Naive thymus-derived CD8-positive, alpha-beta T cell (primary cell): Measurements from ENCODE around the gene KLF13. TPM values are rescaled to one million over a fixed set of nuclear protein-coding genes. Genes with fewer than 3 reads are reported as not detected.

Experiments
- ATAC-seq, 2 donors: fragments of 150-1000 bp; cut with Tn5 transposase in 1 of 2; sonication (Bioruptor Pico), chemical (Tn5 transposase) in 1 of 2; 1 replicate in 1 of 2; 2 replicates in 1 of 2; pipeline ENCODE4 v1.10.0; 2021; ENCODE audit warnings: mild to moderate bottlenecking in 2 of 2, moderate library complexity in 2 of 2
- POLR2A ChIA-PET: fragments of 350-600 bp; sonication (Branson Sonifier 250); formaldehyde crosslinking; loops from one replicate; lab custom pipeline; 2021; ENCODE audit warnings: antibody characterized with exemption; lab: Charles Lee
- DNase-seq, 10 donors: peaks; one replicate each; pipeline versions ENCODE4 v3.0.0 to v3.0.0-alpha.2; 2020 to 2022
- H3K27ac Mint-ChIP-seq, 10 donors: one replicate each; pipeline ENCODE4 v1.8.0; 2020 to 2022; ENCODE audit warnings: mild to moderate bottlenecking in 10 of 10, mixed read lengths in 10 of 10, moderate library complexity in 4 of 10, inconsistent platforms in 1 of 10
- H3K27me3 Mint-ChIP-seq, 5 donors: one replicate each; pipeline ENCODE4 v1.8.0; 2021 to 2022; ENCODE audit warnings: mixed read lengths in 5 of 5
- H3K36me3 Mint-ChIP-seq, 3 donors: one replicate each; pipeline ENCODE4 v1.8.0; 2020 to 2022; ENCODE audit warnings: mixed read lengths in 3 of 3, mild to moderate bottlenecking in 2 of 3, inconsistent platforms in 1 of 3
- H3K4me1 Mint-ChIP-seq, 4 donors: one replicate each; pipeline ENCODE4 v1.8.0; 2021 to 2022; ENCODE audit warnings: mixed read lengths in 4 of 4
- H3K4me3 Mint-ChIP-seq, 10 donors: one replicate each; pipeline ENCODE4 v1.8.0; 2020 to 2022; ENCODE audit warnings: mild to moderate bottlenecking in 10 of 10, mixed read lengths in 10 of 10, moderate library complexity in 6 of 10, inconsistent platforms in 1 of 10
- H3K9me3 Mint-ChIP-seq, 9 donors: one replicate each; pipeline ENCODE4 v1.8.0; 2020 to 2022; ENCODE audit warnings: mixed read lengths in 9 of 9, mild to moderate bottlenecking in 3 of 9, inconsistent platforms in 1 of 9, moderate library complexity in 1 of 9
- polyA plus RNA-seq, 3 donors: library from polyadenylated mRNA; unstranded; fragments of 300-500 nt; fragmentation: Illumina TruSeq; gene quantifications; one replicate each; pipeline ENCODE4 v1.2.3, GENCODE V29; 2021
- total RNA-seq, 8 experiments: library from RNA in 2 of 8; stranded (reverse) in 2 of 8; gene quantifications; one replicate each; pipeline ENCODE4 v1.2.3 and lab custom pipeline; 2021 to 2026

KLF13 gene
- total and polyA plus RNA-seq, 5 experiments from 2014 or later: 70.1 to 244 (median 102) TPM

DNA sequence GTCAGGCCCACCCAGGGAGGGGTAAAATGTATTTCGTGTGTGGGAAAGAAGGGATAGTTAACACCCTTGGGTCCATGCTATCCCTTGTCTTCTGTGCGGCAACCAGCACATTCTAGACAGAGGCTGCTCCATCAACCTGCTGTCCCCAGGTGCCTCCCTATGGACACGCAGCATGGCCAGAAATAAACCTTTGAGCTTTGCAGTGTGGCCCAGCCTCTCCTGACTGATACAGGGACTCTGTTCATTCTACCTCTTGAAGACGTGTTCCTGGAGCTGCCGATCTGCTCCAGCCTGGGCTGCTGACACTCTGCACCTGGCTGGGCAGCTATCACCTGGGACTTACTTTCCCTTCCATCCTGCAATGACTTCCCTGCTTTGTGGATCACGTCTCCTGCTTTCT is 4.1 kb upstream of the KLF13 start:
- no peak for DNase-seq
- Mint-ChIP-seq H3K36me3 (no peaks in the 10 kb centered on the region), H3K4me3 (peak overlapping the region in 1 of 10 donors; percentile 20), H3K4me1 (peaks cover 31 to 61% (median 59%) of the 10 kb centered on the region in 4 donors), H3K27me3 (no peaks in the 10 kb centered on the region), H3K9me3 (no peaks in the 10 kb centered on the region), H3K27ac (peak overlapping the region in 9 of 10 donors; percentile 10 to 91 (median 75))
- POLR2A ChIA-PET: interaction anchor here (0.8 to 14.7 kb wide), 4 partner anchors 13 to 107 kb away, joined by 3 to 915 read pairs (median 114); no protein-coding TSS in a partner anchor
- no peak for ATAC-seq

DNA sequence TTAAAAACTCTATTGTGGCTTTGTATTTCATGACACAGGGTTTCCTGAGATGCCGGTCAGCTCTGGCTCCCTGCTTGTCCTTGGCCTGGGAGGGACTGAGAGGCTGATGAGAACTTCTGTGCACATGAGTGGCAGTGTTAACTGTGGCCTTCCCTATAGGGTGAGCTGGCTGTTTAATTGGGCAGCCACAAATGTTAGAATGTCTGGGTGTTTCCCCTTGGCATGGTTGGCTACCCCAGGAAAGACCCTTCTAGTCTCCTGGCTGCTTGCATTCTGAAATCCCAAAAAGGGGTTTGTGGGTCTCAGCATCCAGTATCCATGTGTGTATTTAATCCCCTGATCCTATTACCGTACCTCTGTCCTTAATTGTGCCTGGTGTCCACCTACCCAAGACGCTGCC is 3.0 kb upstream of the KLF13 start:
- Mint-ChIP-seq H3K4me3 (peak overlapping the region in 1 of 10 donors; percentile 24), H3K4me1 (peaks cover 30 to 60% (median 57%) of the 10 kb centered on the region in 4 donors), H3K27ac (peak overlapping the region in 8 of 10 donors; percentile 35 to 97 (median 93)), H3K36me3 (peaks cover 0 to 3% (median 3%) of the 10 kb centered on the region in 3 donors), H3K27me3 (no peaks in the 10 kb centered on the region), H3K9me3 (peaks cover 0 to 2% (median 0%) of the 10 kb centered on the region in 9 donors)
- POLR2A ChIA-PET: interaction anchor here (3.1 to 14.7 kb wide), 4 partner anchors 14 to 117 kb away, joined by 11 to 915 read pairs (median 114); no protein-coding TSS in a partner anchor
- DNase-seq: no peak
- no peak for ATAC-seq

DNA sequence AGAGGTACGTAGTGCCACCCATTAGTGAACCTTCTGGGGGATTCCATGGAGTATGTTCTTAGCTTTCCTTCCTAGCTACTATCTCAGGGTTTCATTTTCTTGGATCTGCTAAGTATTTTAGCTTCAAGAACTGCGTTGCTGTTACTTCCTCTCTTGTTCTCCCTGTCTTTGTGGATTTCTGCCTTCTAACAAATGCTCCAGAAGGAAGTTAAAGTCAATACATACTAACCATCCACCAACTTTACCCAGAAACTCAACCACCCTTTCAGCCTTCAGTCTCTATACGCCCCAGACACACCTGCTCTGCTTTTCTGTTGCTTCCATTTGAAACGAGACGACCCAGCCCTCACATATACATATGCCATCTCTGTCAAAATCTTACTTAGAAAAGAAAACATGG is 2.4 kb upstream of the KLF13 start:
- Mint-ChIP-seq H3K27ac (peak overlapping the region; percentile 80 to 97 (median 96)), H3K9me3 (peaks cover 0 to 2% (median 0%) of the 10 kb centered on the region in 9 donors), H3K4me3 (peak overlapping the region in 9 of 10 donors; percentile 8 to 94 (median 88)), H3K4me1 (peaks cover 32 to 66% (median 60%) of the 10 kb centered on the region in 4 donors), H3K27me3 (no peaks in the 10 kb centered on the region), H3K36me3 (peaks cover 0 to 6% (median 5%) of the 10 kb centered on the region in 3 donors)
- ATAC-seq (no peak), DNase-seq (no peak)
- POLR2A ChIA-PET: interaction anchor here (1.0 to 14.7 kb wide), 9 partner anchors 10 to 117 kb away, joined by 3 to 915 read pairs (median 48); no protein-coding TSS in a partner anchor

DNA sequence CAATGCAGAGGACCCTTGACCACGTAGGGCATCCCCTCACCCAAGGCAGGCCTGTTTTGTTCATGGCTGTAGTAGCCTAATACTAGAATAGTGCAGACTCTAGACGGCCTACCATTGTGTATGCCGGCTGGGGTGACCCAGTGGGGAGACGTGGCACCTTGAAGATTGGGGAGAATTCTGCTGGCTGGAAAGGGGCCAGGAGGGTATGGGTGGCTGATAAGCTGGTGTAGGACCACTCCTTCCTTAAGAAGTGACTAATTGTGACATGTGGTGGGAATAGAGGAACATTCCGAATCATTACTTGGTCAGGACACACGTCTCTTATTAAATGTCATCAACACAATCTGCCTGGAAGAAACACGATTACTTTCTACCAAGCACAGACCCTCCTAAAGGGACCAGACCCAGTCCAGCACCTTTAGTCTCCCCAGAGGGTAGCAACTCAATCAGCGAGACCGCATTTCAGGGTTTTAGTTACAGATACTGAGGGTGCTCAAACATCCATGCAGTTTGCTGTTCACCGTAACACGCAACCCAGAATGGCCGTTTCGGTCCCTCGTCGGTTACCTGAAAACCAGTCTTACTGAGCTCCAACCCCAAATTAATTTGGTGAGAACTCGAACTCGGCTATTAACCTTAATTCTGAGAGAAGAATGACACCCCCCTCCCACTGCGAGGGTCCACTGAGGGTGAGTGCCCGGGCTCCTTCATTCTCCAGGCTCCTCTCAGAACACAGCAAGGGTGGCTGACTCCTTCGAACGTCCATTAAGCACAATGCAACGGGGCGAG is 1.6 kb upstream of the KLF13 start:
- Mint-ChIP-seq H3K4me3 (peak overlapping the region; percentile 83 to 94 (median 88)), H3K27ac (peak overlapping the region; percentile 82 to 97 (median 96)), H3K27me3 (no peaks in the 10 kb centered on the region), H3K36me3 (peaks cover 0 to 8% (median 5%) of the 10 kb centered on the region in 3 donors), H3K9me3 (peaks cover 0 to 2% (median 0%) of the 10 kb centered on the region in 9 donors), H3K4me1 (peaks cover 30 to 68% (median 59%) of the 10 kb centered on the region in 4 donors)
- POLR2A ChIA-PET: interaction anchor here (1.0 to 14.7 kb wide), 18 partner anchors 11 to 311 kb away, joined by 3 to 915 read pairs (median 18); no protein-coding TSS in a partner anchor
- ATAC-seq: no peak
- DNase-seq: no peak

DNA sequence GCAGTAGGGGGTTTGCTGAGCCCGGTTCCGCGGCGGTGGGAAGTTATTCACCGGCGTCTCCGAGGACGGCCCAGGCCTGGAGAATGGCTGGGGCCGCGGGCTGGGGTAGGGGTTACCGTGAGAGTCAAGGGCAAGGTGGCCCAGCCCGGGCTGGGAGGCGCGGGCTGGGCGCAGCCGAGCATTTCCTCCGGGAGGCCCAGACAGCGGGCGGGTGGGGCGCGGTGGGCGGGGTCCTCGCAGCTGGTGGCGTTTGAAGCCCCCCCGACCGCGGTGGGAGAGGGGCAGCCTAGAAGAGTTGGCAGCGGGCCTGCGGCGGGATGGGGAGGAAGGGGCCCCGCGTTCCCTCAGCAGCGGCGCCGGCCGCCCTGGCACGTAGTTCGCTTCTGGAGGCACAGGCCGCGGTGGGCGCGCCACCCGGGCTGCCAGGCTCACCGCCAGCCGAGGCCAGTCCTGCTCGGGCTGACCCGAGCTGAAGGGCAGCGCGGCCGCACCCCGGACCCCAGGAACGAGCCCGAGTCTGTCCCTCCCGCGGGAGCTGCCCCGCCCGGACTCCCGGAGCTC is 960 bp upstream of the KLF13 start:
- Mint-ChIP-seq H3K4me3 (peak overlapping the region; percentile 83 to 94 (median 88)), H3K4me1 (peaks cover 30 to 70% (median 60%) of the 10 kb centered on the region in 4 donors), H3K27ac (peak overlapping the region; percentile 82 to 97 (median 96)), H3K36me3 (peaks cover 0 to 15% (median 5%) of the 10 kb centered on the region in 3 donors), H3K9me3 (peaks cover 0 to 2% (median 0%) of the 10 kb centered on the region in 9 donors), H3K27me3 (no peaks in the 10 kb centered on the region)
- DNase-seq (peak in 9 of 10 donors; percentile 61 to 88 (median 69)), ATAC-seq (peak; percentile 1 to 12)
- POLR2A ChIA-PET: interaction anchor here (0.7 to 14.7 kb wide), 27 partner anchors 11 to 700 kb away, joined by 3 to 915 read pairs (median 10); partner anchors contain the start of gene ARHGAP11B

GRCh38 chr15:31326875-31327668 is 437 bp downstream of the KLF13 start:
- Mint-ChIP-seq H3K4me1 (peaks cover 35 to 73% (median 65%) of the 10 kb centered on the region in 4 donors), H3K27me3 (no peaks in the 10 kb centered on the region), H3K36me3 (peaks cover 0 to 21% (median 5%) of the 10 kb centered on the region in 3 donors), H3K27ac (peak overlapping the region in 5 of 10 donors; percentile 29 to 73 (median 56)), H3K4me3 (peak overlapping the region in 8 of 10 donors; percentile 40 to 100 (median 63)), H3K9me3 (peaks cover 0 to 2% (median 0%) of the 10 kb centered on the region in 9 donors)
- DNase-seq: peak in 4 of 10 donors; percentile 68 to 86 (median 73)
- ATAC-seq: peak; percentile 29 to 33
- POLR2A ChIA-PET: interaction anchor here (0.6 to 14.7 kb wide), 31 partner anchors 13 to 701 kb away, joined by 3 to 915 read pairs (median 8); partner anchors contain the start of gene ARHGAP11B

DNA sequence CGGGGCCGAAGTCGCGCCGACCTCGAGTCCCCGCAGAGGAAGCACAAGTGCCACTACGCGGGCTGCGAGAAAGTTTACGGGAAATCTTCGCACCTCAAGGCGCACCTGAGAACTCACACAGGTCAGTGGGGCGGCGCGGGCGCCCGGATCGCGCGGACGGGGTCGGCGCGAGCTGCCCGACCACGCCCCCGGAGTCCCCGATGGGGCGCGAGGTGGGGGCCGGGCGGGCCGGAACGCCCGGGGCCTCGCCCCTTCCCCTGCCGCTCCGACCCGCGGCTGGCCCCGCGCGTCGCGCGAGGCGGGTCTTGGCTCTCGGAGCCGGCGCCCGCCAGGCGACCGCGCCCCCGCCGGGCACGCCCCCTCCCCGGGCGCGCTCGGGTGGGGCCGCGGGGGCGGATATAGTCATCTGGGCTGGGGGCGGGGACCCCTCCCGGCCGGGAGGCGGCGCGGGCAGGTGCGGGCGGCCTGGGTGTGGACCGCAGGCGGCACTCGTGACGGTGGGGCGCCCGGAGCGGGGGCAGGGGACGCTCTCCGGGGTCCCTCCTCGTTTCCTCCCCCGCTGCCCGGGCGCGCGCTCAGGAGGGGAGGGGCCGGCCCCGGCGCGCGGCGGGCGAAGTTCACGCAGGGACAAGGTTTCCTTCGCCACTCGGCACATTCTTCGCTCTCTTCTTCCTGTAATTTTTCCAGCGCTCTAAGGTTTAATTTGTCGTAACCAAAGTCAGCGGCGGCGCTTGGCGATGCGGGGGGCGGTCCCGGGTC is 1.2 kb downstream of the KLF13 start:
- H3K36me3 Mint-ChIP-seq: peaks cover 0 to 26% (median 5%) of the 10 kb centered on the region in 3 donors
- H3K27ac Mint-ChIP-seq: peak overlapping the region in 9 of 10 donors; percentile 87 to 100 (median 97)
- POLR2A ChIA-PET: interaction anchor here (1.0 to 14.7 kb wide), 12 partner anchors 25 to 160 kb away, joined by 3 to 915 read pairs (median 28); no protein-coding TSS in a partner anchor
- ATAC-seq (peak; percentile 7), DNase-seq (peak; percentile 74 to 92 (median 82))
- no peaks in the 10 kb centered on the region for H3K27me3 Mint-ChIP-seq
- H3K4me1 Mint-ChIP-seq: peaks cover 41 to 73% (median 66%) of the 10 kb centered on the region in 4 donors
- H3K4me3 Mint-ChIP-seq: peak overlapping the region; percentile 58 to 100 (median 95)
- peaks cover 0 to 2% (median 0%) of the 10 kb centered on the region in 9 donors for H3K9me3 Mint-ChIP-seq

- DNase-seq (peak; percentile 59 to 88 (median 77)), ATAC-seq (peak; percentile 10 to 11)
- Mint-ChIP-seq H3K9me3 (peaks cover 0 to 2% (median 0%) of the 10 kb centered on the region in 9 donors), H3K27me3 (no peaks in the 10 kb centered on the region), H3K36me3 (peaks cover 0 to 26% (median 5%) of the 10 kb centered on the region in 3 donors), H3K4me3 (peak overlapping the region; percentile 92 to 100 (median 96)), H3K27ac (peak overlapping the region; percentile 95 to 100 (median 97)), H3K4me1 (peaks cover 38 to 71% (median 65%) of the 10 kb centered on the region in 4 donors)
- POLR2A ChIA-PET: interaction anchor here (0.6 to 14.7 kb wide), 17 partner anchors 27 to 160 kb away, joined by 3 to 915 read pairs (median 6); no protein-coding TSS in a partner anchor
Observed at GRCh38 chr15:31328428-31328968, 1.9 kb downstream of the KLF13 start.

DNA sequence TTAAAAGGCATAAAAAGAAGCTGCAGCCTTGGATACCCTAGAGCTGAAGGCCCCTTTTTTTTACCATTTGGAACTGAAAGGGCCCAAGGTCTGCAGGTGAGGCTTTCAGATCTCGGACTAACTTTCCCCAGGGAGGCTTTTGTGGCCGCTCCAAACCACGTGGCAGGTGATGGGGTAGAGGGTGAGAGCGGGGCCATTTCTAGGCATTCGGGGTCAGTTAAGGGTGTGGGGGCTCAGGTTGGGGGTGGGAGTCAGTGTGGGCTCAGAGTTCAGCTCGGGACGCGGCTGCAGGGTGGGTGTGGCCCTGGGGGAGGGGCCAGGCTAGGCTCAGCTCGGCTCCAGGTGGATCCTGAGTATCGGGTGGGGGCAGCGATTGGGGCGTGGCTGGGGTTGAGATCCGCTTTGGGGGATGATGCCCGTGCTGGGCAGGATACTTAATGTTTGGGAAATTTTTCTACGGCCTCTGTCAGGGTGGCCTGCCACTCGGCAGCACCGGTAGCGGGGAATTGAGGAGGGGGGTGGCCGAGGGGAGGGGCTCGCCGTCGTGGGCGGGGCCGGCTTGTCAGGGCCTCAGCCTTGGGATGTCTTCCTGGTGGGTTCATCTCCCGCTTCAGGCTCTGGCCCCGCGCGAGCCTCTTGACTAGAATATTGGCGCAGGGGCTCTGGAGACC is 2.5 kb downstream of the KLF13 start:
- H3K9me3 Mint-ChIP-seq: peaks cover 0 to 2% (median 0%) of the 10 kb centered on the region in 9 donors
- peaks cover 39 to 71% (median 65%) of the 10 kb centered on the region in 4 donors for H3K4me1 Mint-ChIP-seq
- POLR2A ChIA-PET: interaction anchor here (0.6 to 14.7 kb wide), 16 partner anchors 26 to 159 kb away, joined by 3 to 915 read pairs (median 6); no protein-coding TSS in a partner anchor
- H3K36me3 Mint-ChIP-seq: peaks cover 0 to 26% (median 5%) of the 10 kb centered on the region in 3 donors
- peak overlapping the region; percentile 92 to 100 (median 96) for H3K4me3 Mint-ChIP-seq
- ATAC-seq (no peak), DNase-seq (peak in 3 of 10 donors; percentile 41 to 73 (median 50))
- no peaks in the 10 kb centered on the region for H3K27me3 Mint-ChIP-seq
- H3K27ac Mint-ChIP-seq: peak overlapping the region; percentile 95 to 100 (median 97)

DNA sequence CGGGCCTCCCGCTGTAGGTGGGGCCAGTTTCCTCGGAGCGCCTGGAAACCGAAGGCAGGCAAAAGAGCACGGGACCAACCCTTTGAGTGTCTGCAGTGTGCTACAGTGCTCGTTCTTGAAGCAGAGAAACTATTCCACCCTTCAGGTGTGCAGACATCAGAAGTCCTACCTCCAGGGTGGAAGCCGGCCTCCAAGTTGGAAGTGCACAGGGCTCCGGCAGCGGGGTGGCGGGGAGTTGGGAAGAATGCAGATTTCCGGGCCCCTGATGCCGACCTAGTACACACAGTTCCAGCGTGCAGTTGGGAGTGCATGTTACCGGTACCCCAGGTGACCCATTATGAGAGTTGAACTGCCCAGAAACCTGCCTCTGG is 3.0 kb downstream of the KLF13 start:
- Mint-ChIP-seq H3K4me3 (peak overlapping the region; percentile 92 to 100 (median 96)), H3K27ac (peak overlapping the region; percentile 95 to 100 (median 97)), H3K4me1 (peaks cover 35 to 70% (median 64%) of the 10 kb centered on the region in 4 donors), H3K9me3 (peaks cover 0 to 2% (median 0%) of the 10 kb centered on the region in 9 donors), H3K36me3 (peaks cover 0 to 26% (median 5%) of the 10 kb centered on the region in 3 donors), H3K27me3 (no peaks in the 10 kb centered on the region)
- no peak for DNase-seq
- POLR2A ChIA-PET: interaction anchor here (1.4 to 14.7 kb wide), 6 partner anchors 26 to 159 kb away, joined by 4 to 915 read pairs (median 46); no protein-coding TSS in a partner anchor
- no peak for ATAC-seq
